HG03520 (cell line): ENCODE results near the gene INHBC.
"Not testable (repeated sequence)": the region's sequence is repeated elsewhere in the genome, so short reads cannot be mapped to it uniquely, and the experiment has no call there.

ENCODE experiments used
- ATAC-seq: cut with Tn5 transposase; IDR thresholded peaks from one replicate; pipeline ENCODE4 v1.9.1; 2021; ENCODE audit warnings: mild to moderate bottlenecking, moderate library complexity; ENCODE audit not compliant: unreplicated experiment

The INHBC gene

DNA sequence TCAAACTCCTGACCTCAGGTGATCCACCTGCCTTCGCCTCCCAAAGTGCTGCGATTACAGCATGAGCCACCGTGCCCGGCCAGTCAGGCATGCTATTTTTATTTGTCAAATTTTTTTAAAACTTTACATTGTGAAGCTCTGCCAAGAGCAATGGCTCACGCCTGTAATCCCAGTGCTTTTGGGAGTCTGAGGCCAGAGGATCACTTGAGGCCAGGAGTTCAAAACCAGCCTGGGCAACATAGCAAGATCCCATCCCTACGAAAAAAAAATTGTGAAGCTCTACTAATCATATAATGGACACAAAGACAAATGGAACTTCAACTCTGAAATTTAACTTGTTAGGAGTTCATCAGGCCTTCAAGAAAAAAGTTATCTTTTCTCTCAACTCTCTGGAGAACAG is 5.6 kb upstream of the INHBC start:
- ATAC-seq: no peak

DNA sequence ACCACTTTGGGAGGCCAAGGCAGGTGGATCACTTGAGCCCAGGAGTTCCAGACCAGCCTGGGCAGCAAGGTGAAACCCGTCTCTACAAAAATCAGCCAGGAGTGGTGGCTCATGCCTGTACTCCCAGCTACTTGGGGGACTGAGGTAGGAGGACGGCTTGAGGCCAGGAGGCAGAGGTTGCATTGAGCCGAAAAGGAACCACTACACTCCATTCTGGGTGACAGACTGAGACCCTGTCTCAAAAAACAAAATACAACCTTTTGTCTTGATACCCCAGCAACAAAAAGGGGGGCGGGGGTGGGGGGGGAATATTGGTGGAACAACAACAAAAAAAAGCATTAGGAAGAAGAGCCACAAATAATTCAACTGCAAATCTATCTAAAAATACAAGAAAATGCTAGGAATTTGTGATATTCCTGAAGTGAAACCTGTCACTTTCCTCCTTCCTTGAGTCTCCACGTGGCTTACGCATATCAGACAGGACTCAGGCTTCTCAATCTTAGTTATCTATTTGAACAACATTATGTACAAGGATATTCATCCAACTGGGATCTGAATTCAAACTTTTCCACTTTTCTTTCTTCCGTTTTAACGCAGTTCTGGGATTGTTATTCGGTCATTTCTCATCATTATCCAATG is 5.0 kb upstream of the INHBC start:
- no peak for ATAC-seq

DNA sequence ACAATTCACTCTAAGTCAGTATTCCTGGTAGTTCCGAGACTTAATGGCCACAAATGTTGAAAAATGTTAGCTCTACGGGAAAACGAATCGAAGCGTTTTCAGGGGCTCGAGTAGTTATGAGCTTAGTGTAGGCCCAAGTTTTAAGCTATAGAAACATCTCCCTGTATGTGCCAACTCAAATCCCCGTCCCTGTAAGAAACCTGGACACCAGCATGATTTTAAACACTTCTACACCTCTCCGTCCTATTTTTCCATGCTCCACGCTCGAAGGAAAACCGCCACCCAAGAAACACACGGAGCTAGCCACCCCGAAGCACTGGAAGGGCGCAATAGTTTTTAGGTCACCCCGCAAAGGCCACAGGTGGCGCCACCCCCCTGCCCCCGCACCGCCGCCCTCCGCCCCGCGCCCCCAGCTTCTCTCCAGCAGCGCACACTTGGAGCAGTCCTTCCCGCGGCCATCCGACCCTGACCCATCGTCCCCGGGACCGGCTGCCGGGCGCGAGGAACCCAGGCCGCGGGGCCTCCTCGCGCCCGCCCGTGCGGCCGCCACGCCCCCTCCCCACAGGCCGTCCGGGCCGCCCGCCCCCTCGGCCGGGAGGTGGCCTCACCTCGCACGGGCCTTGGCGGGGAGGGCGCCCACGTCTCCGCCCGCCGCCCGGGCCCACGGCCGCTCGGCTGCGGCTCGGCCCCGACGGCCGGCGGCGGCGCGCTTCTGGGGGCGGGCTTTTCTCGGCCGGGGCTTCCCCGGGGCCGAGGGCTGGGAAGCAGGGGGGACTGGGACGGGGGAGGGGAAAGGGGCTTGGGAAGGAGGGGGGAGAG is 4.3 kb upstream of the INHBC start:
- ATAC-seq: peak; percentile 40

DNA sequence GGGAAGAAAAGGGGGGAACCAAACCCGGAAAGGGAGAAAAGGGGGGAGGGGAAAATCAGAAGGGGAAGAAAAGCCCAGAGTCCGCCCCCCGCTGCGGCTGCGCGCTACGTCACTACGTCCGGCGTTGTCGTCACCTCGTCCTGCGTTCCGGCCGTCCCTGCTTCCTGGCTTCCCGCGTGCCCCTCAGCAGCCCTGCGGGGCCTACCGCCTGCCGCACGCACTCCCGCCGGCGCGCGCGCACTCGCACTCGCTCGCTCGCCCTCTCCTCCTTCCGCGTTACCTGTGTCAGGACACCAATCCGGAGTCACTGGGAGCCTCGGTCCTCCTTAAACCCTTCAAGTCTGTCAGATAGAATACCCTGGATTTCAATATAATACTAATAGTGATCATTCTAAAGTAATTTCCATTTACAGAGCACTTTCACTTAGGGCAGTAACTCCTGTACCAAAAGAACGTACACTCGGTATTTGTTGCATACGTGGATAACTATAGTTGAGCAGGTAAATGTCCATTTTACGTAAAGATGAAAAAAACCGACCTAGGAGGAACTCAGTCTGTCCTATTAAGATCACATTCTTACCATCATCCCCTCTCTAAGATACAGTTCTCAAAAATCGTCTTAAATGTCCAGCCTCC is 3.5 kb upstream of the INHBC start, which contains the start of gene R3HDM2:
TSS of gene R3HDM2 (minus strand) at position 113 of the 636 bp plus-strand sequence. CDS start 120,615 bp downstream, outside the sequence.
- ATAC-seq: peak; percentile 89

DNA sequence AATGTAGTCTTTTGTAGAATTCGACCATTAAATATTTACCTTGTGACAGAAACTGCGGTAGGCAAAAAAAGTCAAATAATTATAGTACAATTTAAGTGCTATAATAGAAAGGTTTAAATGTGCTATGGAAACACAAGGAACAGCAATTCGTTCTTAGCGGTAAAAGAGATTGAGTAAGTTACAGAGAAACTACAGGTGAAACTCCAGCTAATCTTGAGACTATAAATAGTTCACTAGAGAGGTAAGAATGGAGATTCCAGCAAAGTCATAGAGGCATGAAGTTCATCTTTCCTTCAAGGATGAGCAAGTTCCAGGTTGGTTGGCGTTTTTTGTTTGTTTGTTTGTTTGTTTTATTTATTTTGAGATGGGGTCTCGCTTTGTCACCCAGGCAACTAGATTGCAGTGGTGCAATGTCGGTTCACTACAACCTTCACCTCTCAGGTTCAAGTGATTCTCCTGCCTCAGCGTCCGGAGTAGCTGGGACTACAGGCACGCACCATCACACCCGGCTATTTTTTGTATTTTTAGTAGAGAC is 2.9 kb upstream of the INHBC start:
- no peak for ATAC-seq

DNA sequence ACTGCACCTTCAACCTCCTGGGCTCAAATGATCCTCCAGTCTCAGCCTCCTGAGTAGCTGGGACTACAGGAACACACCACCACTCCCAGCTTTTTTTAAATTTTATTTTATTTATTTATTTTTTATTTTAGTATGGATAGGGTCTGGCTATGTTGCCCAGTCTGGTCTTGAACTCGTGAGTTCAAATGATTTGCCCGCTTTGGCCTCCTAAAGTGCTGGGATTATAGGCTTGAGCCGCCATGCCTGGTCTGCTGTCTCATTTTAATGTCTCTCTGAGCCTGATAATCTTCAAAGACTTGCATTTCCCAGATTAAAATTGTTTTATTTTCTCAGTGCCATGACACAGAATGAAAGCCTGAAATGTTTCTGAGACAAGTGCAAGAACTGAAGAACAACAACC is 1.2 kb upstream of the INHBC start:
- ATAC-seq: no peak

DNA sequence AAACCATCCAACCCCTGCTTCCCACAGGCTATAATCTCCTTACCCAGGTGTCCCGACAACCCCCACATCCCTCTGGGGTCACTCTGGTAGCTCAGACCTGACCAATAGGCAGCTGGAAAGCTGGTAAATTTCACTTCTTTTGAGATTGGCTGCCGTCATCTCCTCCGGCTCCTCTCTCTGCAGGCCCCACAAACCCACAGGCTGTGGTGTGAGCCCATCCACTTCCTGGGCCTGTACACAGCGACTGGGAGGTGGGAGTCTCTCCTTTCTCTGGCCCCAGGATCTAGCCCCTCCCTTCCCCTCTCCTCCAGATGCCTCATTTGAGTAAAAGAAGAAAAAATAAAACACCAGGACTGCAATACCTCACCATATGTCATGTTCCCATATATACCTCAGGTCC is 709 bp downstream of the INHBC start:
- no peak for ATAC-seq

DNA sequence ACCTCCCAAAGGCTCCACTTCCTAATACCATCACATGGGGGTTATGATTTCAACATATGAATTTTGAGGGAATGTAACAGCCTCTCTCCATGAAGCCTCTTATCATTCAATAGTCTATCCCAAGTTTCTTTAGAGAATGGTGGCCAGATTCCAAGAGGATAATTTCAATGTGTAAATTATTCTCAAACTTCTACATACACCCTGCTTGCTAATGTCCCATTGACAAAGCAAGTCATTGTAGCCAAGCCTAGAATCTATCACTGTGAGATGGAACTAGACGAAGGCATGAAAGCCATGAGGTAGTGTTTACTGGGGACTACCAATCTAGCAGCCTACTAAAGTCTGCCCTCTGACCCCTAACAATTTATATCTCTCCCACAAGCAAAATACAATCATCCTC is 3.8 kb downstream of the INHBC start:
- ATAC-seq: no peak

DNA sequence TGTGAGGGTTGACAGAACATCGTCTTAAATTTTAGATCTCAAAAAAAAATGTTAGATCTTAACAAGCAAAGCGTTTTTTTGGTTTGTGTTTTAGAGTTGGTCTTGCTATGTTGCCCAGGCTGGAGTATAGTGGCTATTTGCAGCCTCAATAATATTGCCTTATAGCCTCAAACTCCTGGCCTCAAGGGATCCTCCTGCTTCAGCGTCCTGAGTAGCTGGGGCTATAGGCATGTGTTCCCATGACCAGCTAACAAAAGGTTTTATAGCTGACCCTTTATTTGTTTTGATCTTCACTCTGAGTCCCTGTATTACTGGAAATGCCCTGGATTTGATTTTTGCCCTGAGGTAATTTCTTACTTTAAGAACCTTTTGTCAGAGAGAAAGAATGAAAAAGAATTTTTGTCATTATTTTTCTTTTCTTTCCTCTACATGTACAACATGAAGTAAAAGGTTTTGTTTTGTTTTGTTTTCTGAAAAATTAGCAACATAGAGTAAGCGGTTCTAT is 5.2 kb downstream of the INHBC start:
- no peak for ATAC-seq

DNA sequence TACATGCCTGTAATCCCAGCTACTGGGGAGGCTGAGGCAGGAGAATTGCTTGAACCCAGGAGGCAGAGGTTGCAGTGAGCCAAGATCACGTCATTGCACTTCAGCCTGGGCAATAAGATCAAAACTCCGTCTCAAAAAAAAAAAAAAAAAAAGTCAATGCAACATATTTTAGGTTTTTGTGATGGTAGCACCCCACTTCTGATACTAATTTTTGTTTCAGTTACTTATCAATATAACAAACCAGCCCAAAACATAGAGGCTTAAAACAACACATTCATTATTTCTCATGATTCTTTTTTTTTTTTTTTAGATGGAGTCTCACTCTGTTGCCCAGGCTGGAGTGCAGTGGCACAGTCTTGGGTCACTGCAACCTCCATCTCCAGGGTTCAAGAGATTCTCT is 6.8 kb downstream of the INHBC start:
- not testable (repeated sequence) for ATAC-seq

DNA sequence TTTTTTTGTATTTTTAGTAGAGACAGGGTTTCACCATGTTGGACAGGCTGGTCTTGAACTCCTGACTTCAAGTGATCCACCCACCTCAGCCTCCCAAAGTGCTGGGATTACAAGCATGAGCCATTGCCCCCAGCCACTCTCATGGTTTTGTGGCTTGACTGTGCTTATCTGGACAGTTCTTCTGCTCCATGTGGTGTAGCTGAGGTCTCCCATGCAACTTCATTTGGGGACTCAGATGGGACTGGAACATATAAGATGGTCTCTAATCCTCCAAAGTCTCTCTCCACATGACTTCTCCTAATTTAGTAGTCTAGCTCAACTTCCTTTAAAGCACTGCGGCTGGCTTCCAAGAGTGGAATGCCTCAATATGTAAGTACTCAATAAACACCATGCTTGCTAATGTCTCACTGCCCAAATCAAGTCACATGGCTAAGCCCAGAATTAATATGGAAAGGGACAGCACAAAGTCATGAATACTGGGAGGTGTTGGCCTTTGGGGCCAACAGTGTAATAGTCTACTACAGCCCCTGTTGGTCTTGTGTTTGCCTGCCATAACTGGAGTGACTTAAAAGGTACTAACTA is 7.4 kb downstream of the INHBC start:
- no peak for ATAC-seq

DNA sequence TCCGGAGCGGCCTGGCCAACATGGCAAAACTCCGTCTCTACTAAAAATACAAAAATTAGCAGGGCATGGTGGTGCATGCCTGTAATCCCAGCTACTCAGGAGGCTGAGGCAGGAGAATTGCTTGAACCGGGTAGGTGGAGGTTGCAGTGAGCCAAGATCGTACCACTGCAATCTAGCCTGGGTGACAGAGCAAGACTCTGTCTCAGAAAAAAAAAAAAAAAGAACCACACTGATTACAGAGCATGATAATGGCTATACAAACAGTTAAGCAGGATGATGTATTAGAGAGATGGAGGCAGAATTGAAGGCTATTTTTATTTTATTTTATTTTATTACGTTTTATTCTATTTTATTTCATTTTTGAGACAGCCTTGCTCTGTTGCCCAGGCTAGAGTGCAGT is 9.8 kb downstream of the INHBC start:
- not testable (repeated sequence) for ATAC-seq

DNA sequence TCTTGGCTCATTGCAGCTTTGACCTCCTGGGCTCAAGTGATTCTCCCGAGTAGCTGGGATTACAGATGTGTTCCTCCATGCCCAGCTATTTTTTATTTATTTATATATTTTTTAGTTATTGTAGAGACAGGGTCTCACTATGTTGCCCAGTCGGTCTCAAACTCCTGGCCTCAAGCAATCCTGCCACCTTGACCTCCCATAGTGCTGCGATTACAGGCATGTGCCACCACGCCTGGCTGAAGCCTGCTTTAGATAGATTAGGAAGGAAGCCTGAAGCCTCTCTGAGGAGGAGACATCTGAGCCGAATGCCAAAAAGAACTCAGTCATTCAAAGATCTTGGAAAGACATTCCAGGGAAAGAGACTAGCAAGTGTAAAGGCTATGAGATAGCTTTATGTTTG is 10.2 kb downstream of the INHBC start:
- no peak for ATAC-seq

DNA sequence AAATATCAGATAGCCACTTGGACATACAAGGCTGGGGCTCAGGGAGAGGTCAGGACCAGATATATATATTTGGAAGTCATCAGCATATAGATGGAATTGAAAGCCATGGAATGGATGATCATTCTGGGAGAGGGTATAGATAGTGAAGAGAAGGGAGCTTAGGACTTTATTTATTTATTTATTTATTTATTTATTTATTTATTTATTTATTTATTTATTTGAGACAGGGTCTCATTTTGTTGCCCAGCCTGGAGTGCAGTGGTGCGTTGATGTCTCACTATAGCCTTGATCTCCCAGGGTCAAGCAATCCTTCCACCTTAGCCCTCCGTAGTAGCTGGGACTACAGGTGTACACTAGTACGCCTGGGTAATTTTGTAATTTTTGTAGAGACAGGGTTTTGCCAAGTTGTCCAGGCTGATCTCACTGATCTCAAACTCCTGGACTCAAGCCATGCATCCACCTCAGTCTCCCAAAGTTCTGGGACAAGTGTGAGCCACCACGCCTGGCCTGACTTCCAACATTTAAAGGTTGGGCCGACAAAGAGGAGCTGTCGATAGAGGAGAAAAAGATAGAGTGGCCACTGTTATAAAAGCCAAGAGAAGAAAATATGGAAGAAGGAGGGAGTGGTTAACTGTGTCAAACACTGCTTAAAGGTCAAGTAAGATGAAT is 11.8 kb downstream of the INHBC start:
- ATAC-seq: no peak

DNA sequence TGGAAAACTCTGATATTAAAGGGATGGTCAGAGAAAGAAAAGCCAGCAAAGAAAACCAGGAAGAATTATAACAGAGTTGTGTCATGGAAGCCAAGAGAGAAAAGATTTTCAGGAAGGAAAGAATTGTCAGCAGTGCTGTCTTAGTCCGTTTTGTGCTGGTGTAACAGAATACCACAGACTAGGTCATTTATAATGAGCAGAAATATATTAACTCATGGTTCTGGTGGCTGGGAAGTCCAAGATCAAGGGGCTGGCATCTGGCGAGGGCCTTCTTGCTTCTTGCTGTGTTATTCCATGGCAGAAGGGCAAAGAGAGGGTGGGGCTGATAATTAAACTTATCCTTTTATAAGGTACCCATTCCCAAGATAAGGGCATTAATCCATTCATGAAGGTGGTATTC is 14.1 kb downstream of the INHBC start:
- no peak for ATAC-seq

DNA sequence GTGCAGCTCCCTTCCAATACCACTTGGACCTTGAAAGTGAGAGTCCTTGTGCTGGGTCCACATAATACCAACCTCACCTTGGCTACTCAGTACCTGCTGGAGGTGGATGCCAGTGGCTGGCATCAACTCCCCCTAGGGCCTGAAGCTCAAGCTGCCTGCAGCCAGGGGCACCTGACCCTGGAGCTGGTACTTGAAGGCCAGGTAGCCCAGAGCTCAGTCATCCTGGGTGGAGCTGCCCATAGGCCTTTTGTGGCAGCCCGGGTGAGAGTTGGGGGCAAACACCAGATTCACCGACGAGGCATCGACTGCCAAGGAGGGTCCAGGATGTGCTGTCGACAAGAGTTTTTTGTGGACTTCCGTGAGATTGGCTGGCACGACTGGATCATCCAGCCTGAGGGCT is 14.8 kb downstream of the INHBC start:
- no peak for ATAC-seq

DNA sequence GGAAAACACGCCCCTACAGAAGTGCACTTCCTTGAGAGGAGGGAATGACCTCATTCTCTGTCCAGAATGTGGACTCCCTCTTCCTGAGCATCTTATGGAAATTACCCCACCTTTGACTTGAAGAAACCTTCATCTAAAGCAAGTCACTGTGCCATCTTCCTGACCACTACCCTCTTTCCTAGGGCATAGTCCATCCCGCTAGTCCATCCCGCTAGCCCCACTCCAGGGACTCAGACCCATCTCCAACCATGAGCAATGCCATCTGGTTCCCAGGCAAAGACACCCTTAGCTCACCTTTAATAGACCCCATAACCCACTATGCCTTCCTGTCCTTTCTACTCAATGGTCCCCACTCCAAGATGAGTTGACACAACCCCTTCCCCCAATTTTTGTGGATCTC is 15.5 kb downstream of the INHBC start:
- ATAC-seq: no peak

DNA sequence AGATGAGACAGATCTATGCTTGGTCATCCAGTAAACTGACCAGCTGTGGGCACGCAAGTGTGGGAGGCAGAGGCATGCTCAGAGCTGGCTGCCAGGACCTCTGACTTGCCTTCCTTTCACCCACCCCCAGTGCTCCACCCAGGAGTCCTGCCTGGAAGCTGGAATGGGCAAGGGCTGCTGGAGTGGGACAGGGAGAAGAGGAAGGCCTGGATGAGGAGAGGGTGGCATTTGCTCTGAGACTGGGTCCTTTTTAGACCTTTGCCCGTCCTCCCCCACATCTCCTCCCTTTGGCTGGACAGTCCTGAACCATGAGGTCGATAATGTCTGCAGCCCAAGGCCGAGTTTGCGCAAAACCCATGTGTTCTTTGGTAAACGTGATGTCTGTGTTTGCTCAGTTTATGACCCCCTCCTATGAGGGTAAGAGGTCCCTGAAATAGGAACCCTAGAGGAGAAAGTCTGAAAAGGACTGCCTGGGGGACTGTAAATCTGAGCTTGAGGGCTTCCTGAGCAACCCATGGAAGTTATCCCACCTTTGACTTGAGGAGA is 16.7 kb downstream of the INHBC start:
- no peak for ATAC-seq

DNA sequence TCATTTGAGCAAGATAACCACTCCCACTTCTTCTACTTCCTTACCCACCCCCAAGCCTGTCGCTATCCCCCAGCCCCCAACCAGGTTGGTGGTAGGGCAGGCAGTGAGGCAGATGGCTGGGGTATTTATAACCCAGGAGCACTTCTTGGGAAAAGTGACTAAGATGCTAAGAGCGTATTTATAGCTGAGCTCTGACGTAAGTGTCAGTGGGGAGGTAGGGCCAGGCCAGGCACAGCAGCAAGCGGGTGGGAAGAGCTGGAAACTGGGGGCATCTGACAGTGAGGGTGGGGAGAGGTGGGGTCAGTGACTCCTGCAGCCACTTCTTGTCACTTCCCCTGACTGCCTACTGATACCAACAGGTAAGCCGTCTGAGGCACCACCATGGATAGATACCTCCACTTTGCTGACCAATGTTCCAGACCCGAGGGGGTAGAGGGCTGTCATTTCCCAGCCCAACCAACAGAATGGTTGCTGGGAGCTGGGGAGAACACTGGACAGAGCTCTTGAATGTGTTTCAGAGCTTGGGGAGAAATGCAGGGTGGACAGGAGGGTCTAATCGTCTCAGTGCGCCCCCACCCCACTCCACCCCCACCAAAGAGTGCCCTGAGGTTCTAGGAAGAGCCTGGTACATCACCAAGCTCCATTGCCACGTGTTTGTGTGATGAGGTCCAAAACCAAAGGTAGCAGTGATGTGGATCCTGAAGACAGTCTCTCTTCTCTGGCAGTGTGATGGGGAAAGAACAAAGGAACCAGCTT is 17.8 kb downstream of the INHBC start:
- no peak for ATAC-seq
